GM19023 (cell line): ENCODE data around the gene PPWD1.
"Not testable (repeated sequence)": the region's sequence is repeated elsewhere in the genome, so short reads cannot be mapped to it uniquely, and the experiment has no call there.

Experiments
- ATAC-seq: cut with Tn5 transposase; IDR thresholded peaks from one replicate; pipeline ENCODE4 v1.9.1; 2021; ENCODE audit warnings: mild to moderate bottlenecking, moderate library complexity; ENCODE audit not compliant: unreplicated experiment

Gene PPWD1

DNA sequence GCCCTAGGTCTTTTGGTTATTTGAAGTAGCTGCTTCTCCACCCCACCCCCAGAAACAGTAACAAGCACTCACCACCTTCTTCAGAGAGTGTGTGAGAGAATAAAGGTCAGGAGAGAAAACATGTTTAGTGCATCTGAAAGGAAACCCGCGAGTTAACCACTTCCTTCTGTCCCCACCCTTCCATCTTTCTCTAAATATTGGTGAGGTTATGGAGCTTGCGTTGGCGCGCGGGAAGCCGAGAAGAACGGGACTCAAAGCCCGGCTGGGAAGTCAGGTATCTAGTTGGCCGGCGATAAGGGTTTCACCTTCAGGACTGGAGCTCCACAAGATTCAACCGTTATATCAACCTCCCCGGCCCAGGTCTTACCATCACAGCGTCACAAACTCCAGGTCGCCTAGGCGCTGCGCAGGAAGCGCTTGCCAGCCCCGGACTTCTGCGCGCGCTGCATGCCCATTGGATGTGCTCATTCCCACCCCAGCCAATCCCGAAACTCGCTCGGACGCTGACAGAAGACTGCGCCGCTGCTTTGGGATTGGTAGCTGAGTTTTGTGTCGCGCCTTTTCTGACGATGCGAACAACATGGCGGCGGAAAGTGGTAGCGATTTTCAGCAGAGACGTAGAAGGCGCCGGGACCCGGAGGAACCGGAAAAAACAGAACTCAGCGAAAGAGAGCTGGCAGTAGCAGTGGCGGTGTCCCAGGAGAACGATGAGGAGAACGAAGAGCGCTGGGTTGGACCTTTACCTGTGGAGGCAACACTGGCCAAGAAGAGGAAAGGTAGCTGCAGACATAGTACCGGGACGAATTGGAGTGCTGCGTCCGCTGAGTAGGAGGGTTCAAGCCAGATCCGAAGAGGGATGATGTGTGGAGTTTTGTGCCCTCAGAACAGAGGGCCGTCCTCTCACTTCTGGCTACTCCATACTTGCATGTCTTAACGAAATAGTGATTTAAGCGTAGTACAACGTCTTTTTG lies at the start of gene PPWD1, which contains the start of gene CENPK:
PPWD1 (plus strand) TSS at position 566 of the 971 bp plus-strand sequence; CDS start at position 581, 15 bp downstream.
CENPK (minus strand) TSS at position 438 of the 971 bp plus-strand sequence. CDS start 8,261 bp downstream, outside the sequence.
- ATAC-seq, result peak; percentile 99

DNA sequence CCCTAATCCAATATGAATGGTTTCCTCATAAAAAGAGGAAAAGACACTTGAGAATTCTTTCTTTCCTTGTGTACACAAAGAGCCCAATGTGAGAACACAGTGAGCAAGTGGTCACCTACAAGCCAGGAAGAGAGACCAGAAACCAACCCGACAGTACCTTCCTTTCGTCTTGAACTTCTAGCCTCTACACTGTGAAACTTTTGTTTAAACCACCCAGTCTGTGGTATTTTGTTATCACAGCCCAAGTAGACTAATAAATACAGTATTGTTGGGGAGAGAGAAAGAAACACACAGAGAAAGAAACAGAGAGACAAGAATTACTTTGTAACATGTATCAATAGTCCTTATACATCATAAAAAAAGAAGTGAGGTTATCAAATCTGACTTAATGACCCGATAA lies 37.4 kb upstream of the PPWD1 start:
- no peak for ATAC-seq

DNA sequence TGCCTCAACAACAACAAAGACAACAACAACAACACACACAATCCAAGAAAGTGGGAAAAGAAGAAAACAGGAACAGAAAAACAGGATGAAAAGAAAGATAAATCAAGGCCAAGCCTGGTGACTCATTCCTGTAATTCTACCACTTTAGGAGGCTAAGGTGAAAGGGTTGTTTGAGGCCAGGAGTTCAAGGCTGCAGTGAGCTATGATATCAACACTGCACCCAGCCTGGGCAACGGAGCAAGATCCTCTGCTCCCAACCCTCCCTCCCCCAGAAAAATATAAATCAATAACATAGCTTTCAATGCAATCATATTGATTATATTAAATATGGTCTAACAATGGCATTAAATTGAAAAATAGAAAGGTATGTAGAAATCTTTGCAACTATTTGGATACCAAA lies 32.2 kb upstream of the PPWD1 start:
- ATAC-seq, result no peak

DNA sequence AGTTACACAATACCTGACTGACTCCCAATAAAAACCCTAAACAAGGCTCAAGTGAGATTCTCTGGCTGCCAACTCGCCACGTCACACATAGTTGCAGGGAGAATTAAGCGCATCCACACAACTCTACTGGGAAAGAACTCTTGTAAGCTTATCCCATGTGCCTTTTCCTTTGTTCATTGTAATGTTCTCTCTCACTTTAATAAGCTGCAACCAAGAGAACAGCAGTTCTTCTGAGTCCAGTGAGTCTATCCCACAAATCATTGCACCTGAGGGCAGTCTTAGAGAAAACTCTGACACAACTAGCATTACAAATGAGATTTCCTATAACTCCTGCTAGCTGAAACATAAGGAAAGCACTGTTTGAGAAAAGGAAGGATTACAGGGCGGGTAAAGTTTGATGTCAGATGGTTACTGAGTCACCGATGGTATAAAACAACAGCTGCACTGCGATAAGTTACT lies 27.5 kb upstream of the PPWD1 start:
- ATAC-seq, result no peak

DNA sequence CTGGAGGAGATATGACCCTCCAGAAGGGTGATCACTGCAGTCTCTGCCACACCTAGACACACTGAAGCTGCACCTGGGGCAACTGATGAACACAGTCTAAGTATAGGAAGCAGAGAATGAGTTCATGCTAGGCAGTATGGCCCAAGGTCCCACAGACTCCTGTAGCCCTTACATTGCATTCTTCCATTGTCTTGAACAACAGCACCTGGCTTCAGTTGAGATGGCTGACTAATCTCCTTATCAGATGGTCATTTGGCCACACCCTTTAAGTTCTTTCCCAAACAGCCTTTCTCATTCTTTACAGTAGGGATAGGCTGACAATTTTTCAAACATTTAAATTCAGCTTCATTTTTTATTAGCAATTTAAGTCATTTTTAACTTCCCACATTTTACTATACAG lies 23.3 kb upstream of the PPWD1 start:
- ATAC-seq, result no peak

DNA sequence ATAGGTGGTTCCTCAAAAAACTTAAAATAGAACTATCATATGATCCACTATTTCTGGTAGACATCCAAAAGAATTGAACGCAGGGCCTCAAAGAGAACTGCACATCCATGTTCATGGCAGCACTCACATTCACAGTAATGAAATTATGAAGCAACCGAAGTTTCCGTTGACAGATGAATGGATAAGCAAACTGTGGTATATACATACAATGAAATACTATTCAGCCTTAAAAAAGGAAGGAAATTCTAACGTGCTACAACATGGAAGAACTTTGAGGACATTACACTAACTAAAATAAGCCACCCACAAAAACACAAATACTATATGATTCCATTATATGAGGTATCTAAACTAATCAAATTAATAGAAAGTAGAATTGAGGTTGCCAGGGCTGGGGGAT lies 18.6 kb upstream of the PPWD1 start:
- no peak for ATAC-seq

DNA sequence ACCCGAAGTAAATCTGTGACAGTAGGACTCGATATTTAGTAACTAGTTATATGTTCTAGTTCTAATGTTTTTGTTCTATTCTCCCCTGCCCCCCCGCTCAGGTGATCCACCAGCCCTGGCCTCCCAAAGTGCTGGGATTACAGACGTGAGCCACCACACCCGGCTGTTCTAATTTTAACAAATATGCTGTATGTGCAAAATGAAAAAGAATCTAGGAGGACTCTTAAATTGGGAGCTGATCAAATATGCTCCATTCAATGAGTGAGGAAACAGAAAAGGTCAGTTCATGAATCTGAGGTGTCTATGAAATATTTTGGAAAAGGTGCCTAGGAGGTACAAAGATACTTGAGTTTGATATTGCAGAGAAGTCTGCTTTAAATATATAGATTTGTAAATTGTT lies 17.0 kb upstream of the PPWD1 start:
- no peak for ATAC-seq

DNA sequence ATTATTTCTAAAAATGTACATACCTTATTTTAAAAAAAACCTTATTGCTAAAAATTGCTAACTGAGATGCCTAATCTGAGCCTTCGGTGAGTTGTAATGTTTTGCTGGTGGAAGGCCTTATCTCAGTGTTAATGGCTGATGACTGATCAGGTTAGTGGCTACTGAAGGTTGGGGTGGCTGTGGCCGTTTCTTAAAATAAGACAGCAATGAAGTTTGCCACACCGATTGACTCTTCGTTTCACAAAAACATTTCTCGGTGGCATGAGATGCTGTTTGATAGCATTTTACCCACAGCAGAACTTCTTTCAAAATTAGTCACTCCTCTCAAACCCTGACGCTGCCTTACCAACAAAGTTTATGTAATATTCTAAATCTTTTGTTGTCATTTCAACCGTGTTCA lies 14.8 kb upstream of the PPWD1 start:
- ATAC-seq, result no peak

DNA sequence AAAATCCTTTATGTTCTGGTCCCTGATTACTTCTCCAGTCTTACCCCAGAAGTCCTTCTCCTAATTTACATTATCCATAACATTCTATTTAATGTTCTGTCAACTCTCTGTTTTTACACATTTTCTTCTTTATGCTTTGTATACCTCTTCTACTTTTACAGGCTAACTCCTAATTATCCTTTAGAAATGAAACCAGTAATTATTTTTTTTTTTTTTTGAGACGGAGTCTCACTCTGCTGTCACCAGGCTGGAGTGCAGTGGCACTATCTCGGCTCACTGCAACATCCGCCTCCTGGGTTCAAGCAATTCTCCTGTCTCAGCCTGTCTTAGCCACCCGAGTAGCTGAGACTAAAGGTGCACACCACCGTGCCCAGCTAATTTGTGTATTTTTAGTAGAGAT lies 9.2 kb upstream of the PPWD1 start:
- no peak for ATAC-seq

DNA sequence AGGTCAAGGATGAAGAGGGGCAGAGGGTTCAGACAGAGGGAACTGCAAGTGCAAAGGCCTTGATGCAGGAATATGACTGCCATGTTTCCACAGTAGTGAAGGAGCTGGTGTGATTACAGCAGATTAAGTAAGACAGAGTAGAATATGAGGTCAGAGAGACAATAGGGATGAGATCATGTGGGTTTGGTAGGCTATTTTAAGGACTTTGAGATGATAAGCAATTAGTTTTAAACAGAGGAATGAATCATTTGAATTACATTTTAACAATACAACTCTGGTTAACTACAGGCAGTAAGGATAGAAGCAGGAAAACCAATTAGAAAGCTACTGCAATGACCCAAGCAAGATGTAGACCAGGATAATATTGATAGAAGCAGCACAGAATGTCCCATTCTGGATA lies 7.8 kb upstream of the PPWD1 start:
- no peak for ATAC-seq

DNA sequence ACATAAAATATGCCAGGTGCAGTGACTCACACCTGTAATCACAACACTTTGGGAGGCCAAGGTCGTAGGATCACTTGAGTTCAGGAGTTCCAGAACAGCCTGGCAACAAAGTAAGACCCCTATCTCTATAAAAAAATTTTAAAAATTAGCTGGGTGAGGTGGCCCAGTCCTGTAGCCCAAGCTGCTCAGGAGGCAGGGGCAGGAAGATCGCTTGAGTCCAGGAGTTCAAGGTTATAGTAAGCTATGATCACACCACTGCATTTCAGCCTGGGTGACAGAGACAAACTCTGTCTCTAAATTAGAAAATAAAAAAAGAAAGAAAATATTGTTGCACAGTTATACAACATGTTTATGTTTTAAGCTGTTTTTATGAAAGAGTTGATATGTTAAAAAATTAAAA lies 6.9 kb upstream of the PPWD1 start:
- ATAC-seq, result no peak

DNA sequence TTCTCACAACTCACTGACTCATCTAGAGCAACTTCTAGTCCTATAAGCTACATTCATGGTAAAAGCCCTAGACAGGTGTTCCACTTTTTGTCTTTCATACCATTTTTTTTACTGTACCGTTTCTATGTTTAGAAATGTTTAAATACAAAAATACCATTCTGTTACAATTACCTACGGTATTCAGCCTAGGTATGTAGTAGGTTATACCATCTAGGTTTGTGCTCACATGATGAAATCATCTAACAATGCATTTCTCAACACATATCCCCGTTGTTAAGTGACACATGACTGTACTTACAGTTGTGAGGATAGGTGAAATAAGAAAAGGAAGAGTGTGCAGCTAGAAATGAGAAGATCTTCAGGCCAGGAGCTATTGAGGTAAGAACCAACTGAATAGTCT lies 6.4 kb upstream of the PPWD1 start:
- ATAC-seq, result no peak

DNA sequence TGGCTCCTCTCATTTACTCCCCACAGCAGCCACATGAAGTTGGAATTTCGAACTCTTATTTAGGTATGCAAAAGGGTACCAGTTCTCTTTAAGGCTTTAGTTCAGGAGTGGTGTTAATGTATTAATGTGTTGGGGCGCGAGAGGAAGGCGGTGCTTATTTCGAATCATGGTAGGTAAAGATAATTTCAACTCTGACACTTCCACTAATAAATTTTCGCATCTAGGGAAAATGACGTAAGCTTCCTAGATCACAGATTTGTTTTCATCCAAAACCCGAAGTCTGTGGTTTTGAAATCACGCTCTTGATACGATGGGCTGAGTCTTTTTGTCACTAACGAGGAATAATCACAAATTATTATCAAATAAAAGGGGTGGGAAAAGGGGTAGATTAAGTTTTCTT lies 681 bp downstream of the PPWD1 start:
- ATAC-seq, result no peak

DNA sequence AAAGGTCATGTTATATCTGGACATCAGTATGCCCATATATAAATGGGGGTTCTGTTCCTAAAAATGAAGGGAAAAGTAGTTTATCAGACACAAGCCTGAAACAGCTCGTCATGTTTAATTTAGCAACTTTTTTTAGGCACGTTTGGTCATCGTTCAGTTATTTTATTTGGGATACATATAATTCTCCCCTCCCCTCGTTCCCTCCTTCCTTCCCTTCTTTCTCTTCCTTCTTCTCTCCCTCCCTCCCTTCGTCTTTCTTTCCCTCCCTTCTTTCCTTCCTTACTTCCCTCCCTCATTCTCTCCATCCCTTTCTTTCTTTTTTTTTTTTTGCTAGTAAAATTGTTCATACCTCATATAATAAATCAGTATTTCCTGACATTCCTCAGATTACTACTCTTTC lies 3.4 kb downstream of the PPWD1 start:
- ATAC-seq, result no peak

DNA sequence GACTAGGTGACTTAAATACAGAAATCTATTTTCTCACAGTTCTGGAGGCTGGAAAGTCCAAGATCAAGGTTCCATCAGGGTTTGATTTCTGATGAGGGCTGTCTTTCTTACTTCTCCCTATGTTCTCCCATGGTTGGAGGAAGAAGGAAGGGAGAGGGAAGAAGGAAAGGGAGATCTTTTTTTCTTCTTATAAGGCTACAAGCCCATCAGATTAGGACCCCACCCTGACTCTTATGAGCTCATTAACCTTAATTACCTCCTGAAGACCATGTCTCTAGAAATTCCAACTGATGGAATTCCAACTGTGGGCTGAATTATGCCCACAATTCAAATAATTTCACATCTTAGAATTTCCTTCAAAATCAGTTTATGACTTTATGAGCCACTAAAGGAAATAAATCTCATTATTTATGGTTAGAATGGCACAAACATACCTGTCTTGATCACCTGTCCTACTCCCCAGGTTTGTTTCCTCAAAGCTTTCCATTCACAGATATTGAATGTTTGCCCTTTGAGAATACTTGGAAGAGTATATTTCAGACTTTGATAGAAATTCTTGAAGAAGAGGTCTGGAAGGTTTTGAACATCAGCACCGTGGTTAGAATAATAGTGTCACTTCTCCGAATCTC lies 7.6 kb downstream of the PPWD1 start:
- no peak for ATAC-seq

DNA sequence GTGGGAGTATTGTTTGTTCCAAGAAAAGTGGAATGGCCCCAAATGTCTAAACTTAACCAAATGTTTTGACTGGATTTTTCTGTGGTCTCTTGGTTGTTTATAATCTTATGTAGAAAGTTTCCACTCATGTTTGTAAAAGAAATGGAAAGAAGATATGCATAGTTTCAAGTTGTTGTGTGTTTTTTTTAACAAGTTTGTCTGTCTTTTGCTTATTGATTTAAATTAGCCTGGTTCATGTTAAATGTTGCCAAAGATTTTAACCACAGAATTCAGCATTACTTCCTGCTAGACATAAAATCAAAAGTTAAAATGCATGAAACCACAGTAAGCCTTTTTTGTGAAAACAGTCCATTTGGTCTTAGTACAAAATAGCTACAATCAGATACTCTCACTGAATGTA lies 14.0 kb downstream of the PPWD1 start:
- no peak for ATAC-seq

DNA sequence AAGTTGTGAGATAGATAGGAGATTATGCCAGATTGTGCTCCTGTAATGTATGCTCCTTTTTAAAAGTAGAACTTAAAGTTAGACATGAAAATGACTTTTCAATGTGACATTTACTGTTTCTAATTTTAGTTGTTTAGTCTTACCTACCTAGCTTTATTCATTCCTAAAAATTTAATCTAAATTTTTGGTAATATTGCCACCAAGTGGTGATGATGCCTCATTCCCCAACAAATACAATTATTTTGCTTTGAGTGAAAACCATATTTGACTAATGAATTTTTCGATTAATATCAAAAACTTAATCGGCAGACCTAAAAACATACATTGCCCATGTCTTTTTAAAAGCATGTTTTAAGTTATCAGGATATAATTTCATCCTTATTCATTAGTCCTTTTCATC lies 25.6 kb downstream of the PPWD1 start:
- ATAC-seq, result no peak

DNA sequence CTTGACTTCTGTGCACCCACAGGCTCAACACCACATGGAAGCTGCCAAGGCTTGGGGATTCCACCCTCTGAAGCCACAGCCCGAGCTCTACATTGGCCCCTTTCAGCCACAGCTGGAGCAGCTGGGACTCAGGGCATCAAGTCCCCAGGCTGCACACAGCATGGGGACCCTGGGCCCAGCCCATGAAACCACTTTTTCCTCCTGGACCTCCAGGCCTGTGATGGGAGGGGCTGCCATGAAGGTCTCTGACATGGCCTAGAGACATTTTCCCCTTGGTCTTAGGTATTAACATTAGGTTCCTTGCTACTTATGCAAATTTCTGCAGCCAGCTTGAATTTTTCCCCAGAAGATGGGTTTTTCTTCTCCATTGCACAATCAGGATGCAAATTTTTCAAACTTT lies 38.7 kb downstream of the PPWD1 start:
- not testable (repeated sequence) for ATAC-seq

DNA sequence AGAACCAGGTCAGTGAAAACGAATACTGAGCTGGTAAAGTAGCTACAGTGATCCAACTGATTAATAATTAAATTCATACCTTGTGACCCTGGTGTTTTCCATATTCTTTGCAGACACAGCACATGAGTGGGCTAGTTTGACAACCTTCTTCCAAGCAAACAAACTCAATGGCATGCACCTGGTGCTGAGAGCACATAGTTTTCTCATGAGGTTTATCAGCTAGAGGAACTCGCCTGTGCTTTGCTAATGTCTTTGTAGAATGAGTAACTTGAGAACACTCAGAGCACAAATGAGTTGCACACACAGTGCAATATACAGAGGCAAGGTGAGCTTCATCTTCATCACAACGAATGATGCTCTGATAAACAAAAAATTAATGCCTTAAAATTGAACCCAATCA lies 48.4 kb downstream of the PPWD1 start:
- no peak for ATAC-seq

DNA sequence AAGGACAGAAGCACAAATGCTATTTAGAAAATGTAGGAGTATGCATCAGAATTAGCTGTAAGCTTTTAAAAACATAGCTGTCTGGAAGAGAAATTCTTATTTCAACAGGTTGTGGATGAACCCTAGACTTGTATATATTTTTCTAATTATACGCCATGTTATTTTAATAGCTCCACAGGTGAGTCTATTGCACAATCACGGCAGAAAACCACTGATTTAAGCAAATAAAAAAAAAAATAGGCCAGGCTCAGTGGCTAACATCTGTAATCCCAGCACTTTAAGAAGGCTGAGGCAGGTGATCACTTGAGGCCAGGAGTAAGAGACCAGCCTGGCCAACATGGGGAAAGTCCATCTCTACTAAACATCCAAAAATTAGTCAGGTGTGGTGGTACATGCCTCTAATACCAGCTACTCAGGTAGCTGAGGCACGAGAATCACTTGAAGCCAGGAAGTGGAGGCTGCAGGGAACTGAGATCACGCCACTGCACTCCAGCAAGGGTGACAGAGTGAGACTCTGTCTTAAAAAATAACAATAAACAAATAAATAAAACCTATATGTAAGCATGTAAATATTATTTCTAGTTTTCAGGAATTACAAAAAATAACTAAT lies 49.3 kb downstream of the PPWD1 start:
- ATAC-seq, result no peak

DNA sequence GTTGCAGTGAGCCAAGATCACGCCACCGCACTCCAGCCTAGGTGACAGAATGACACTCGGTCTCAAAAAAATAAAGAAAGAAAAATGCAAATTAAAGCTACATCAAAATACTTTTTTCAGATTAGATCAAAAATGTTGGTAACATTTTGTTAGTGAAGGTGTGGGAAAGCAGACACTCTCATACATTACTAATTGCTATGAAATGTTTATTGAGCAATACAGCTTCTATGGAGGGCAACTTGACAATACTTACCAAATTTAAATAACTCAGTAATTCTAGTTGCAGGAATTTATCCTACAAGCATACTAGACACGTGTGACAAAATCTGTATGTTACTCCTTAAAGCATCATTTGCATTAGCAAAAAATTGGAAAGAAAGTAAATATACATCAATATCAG lies 56.9 kb downstream of the PPWD1 start:
- no peak for ATAC-seq

DNA sequence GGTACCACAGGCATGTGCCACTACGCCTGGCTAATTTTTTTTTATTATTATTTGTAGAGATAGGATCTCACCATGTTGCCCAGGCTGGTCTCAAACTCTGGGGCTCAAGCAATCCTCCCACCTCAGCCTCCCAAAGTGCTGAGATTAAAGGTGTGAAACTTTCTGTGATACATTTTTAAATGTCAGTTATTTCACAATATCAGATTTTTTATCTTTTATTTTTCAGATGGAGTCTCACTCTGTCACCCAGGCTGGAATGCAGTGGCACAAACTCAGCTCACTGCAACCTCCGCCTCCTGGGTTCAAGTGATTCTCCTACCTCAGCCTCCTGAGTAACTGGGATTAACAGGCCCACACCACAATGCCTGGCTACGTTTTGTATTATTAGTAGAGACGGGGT lies 58.9 kb downstream of the PPWD1 start:
- not testable (repeated sequence) for ATAC-seq
